HL-60 (cell line): ENCODE results near the gene SPINK8.

Experiments
- CTCF ChIP-seq: IDR thresholded peaks from one replicate; pipeline ENCODE4 v1.5.1; 2011; ENCODE audit warnings: low read length, control low read depth, inconsistent platforms; ENCODE audit not compliant: insufficient read depth
- GABPA ChIP-seq: IDR thresholded peaks from 2 replicates; pipeline ENCODE4 v1.6.1; 2012; ENCODE audit warnings: low read depth
- POLR2AphosphoS5 ChIP-seq: IDR thresholded peaks from 2 replicates; pipeline ENCODE4 v1.6.1; 2012; ENCODE audit warnings: low read depth
- TF ChIP-seq, protein P1 (sequence below): IDR thresholded peaks from 2 replicates; pipeline ENCODE4 v1.6.1; 2012; ENCODE audit warnings: low read depth; ENCODE audit not compliant: insufficient replicate concordance

- TF ChIP-seq CTCF = no peak
- TF ChIP-seq, protein P1, sequence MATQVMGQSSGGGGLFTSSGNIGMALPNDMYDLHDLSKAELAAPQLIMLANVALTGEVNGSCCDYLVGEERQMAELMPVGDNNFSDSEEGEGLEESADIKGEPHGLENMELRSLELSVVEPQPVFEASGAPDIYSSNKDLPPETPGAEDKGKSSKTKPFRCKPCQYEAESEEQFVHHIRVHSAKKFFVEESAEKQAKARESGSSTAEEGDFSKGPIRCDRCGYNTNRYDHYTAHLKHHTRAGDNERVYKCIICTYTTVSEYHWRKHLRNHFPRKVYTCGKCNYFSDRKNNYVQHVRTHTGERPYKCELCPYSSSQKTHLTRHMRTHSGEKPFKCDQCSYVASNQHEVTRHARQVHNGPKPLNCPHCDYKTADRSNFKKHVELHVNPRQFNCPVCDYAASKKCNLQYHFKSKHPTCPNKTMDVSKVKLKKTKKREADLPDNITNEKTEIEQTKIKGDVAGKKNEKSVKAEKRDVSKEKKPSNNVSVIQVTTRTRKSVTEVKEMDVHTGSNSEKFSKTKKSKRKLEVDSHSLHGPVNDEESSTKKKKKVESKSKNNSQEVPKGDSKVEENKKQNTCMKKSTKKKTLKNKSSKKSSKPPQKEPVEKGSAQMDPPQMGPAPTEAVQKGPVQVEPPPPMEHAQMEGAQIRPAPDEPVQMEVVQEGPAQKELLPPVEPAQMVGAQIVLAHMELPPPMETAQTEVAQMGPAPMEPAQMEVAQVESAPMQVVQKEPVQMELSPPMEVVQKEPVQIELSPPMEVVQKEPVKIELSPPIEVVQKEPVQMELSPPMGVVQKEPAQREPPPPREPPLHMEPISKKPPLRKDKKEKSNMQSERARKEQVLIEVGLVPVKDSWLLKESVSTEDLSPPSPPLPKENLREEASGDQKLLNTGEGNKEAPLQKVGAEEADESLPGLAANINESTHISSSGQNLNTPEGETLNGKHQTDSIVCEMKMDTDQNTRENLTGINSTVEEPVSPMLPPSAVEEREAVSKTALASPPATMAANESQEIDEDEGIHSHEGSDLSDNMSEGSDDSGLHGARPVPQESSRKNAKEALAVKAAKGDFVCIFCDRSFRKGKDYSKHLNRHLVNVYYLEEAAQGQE = no peak
- no peak for TF ChIP-seq POLR2AphosphoS5
- no peak for TF ChIP-seq GABPA
These were observed 31.4 kb upstream of the SPINK8 start for GRCh38 chr3:48364840-48365239.
